K562 (cell line): ENCODE results near the gene NT5DC4. TPM values are rescaled to one million over a fixed set of nuclear protein-coding genes. Genes with fewer than 3 reads are reported as not detected.

Experiments
- ASH1L ChIP-seq: fragments of 450-650 bp; IDR thresholded peaks from 2 replicates; pipeline ENCODE4 v1.6.1; 2018; ENCODE audit warnings: borderline replicate concordance, mild to moderate bottlenecking, low read depth; ENCODE audit not compliant: partially characterized antibody
- C11orf30 ChIP-seq: fragments of 450-650 bp; IDR thresholded peaks from 2 replicates; pipeline ENCODE4 v1.6.1; 2016; ENCODE audit warnings: low read depth, mild to moderate bottlenecking
- CTBP1 ChIP-seq: fragments of 450-650 bp; IDR thresholded peaks from 2 replicates; pipeline ENCODE4 v1.6.1; 2016; ENCODE audit warnings: borderline replicate concordance
- DDX20 ChIP-seq: fragments of 450-650 bp; IDR thresholded peaks from 2 replicates; pipeline ENCODE4 v1.6.1; 2016; ENCODE audit warnings: missing genetic modification characterization, low read depth, mild to moderate bottlenecking, missing compliant biosample characterization, moderate library complexity
- EP300 ChIP-seq: IDR thresholded peaks from 2 replicates; pipeline ENCODE4 v1.6.1; 2012; ENCODE audit warnings: low read length, improper control_type of control experiment
- GTF3C2 ChIP-seq: IDR thresholded peaks from 3 replicates; pipeline ENCODE4 v1.6.1; 2011; ENCODE audit warnings: borderline replicate concordance, mild to moderate bottlenecking, moderate library complexity; ENCODE audit not compliant: insufficient read length; ENCODE audit errors: extremely low read depth
- HNRNPL ChIP-seq: fragments of 200-400 bp; formaldehyde crosslinking; IDR thresholded peaks from 2 replicates; pipeline ENCODE4 v1.6.1; 2017; ENCODE audit warnings: low read depth, mild to moderate bottlenecking, low read length
- ID3 ChIP-seq, 2 experiments: fragments of 250-450 bp in 1 of 2; fragments of 450-650 bp in 1 of 2; sonication (Bioruptor Pico) in 1 of 2; IDR thresholded peaks; 2 replicates each; pipeline versions ENCODE4 v1.6.1 to v1.8.0; 2016 to 2021; ENCODE audit warnings: mild to moderate bottlenecking in 2 of 2, moderate library complexity in 2 of 2, missing compliant biosample characterization in 1 of 2, missing genetic modification characterization in 1 of 2
- KDM1A ChIP-seq, 2 experiments: fragments of 450-650 bp; IDR thresholded peaks; 2 replicates each; pipeline ENCODE4 v1.6.1; 2016; ENCODE audit warnings: mild to moderate bottlenecking in 2 of 2
- KLF1 ChIP-seq: fragments of 450-650 bp; IDR thresholded peaks from 2 replicates; pipeline ENCODE4 v1.6.1; 2016; ENCODE audit warnings: missing genetic modification characterization, missing compliant biosample characterization
- POLR2AphosphoS2 ChIP-seq: IDR thresholded peaks from 2 replicates; pipeline ENCODE4 v1.6.1; 2012; ENCODE audit warnings: low read length, improper control_type of control experiment
- POLR2AphosphoS5 ChIP-seq: IDR thresholded peaks from 2 replicates; pipeline ENCODE4 v1.6.1; 2011; ENCODE audit warnings: mild to moderate bottlenecking, low read depth, low read length, moderate library complexity; ENCODE audit not compliant: control insufficient read depth, insufficient read depth
- SUPT5H ChIP-seq: fragments of 450-650 bp; IDR thresholded peaks from 2 replicates; pipeline ENCODE4 v1.6.1; 2016
- TBL1XR1 ChIP-seq, 2 experiments: IDR thresholded peaks; 2 replicates each; pipeline ENCODE4 v1.6.1; 2012; ENCODE audit warnings: improper control_type of control experiment in 2 of 2, low read length in 2 of 2, mild to moderate bottlenecking in 1 of 2
- ZNF395 ChIP-seq: fragments of 200-800 bp; sonication (Bioruptor generic); IDR thresholded peaks from 2 replicates; pipeline ENCODE4 v1.6.1; 2017; ENCODE audit warnings: missing genetic modification characterization, missing compliant biosample characterization
- ZNF436 ChIP-seq: fragments of 250-450, 450-650 bp; sonication (Bioruptor Pico); formaldehyde crosslinking; IDR thresholded peaks from 2 replicates; pipeline ENCODE4 v1.7.0; 2020; ENCODE audit warnings: mild to moderate bottlenecking
- ZNF695 ChIP-seq: fragments of 450-650 bp; formaldehyde crosslinking; IDR thresholded peaks from 2 replicates; pipeline ENCODE4 v1.4.0; 2020; ENCODE audit warnings: mild to moderate bottlenecking, moderate library complexity
- polyA plus RNA-seq, 8 experiments: library from polyadenylated mRNA; depleted of rRNA in 4 of 8; stranded (reverse) in 5 of 8; unstranded in 3 of 8; fragments of >200 nt; fragmentation: Nextera tagmentation in 2 of 8; fragmentation: Illumina TruSeq in 1 of 8; extraction: Ambion mirVana in 2 of 8; extraction: Trizol in 1 of 8; gene quantifications; 2 replicates each; pipeline versions ENCODE4 v1.2.1 to v1.2.3, GENCODE V29; 2011 to 2014; ENCODE audit warnings: inconsistent platforms in 1 of 8, missing spikeins in 1 of 8
- total RNA-seq, 7 experiments: library from RNA; depleted of rRNA in 6 of 7; stranded (reverse); fragments of >200 nt in 6 of 7; fragmentation: Illumina TruSeq in 2 of 7; extraction: Trizol in 2 of 7; gene quantifications; 2 replicates each; pipeline versions ENCODE4 v1.2.1 to v1.2.3, GENCODE V29; 2011 to 2021; ENCODE audit warnings: low replicate concordance in 1 of 7
- TF ChIP-seq, protein P1 (sequence below): fragments of 150-350 bp; IDR thresholded peaks from 2 replicates; pipeline ENCODE4 v1.6.1; 2014; ENCODE audit warnings: low read depth, mild to moderate bottlenecking, low read length, borderline replicate concordance

Gene NT5DC4
- total and polyA plus RNA-seq, 9 of the 15 experiments (the other 6 are each of a cell fraction or from before 2014, with no cell fraction given): 0.44 to 6.9 (median 2.5) TPM

DNA sequence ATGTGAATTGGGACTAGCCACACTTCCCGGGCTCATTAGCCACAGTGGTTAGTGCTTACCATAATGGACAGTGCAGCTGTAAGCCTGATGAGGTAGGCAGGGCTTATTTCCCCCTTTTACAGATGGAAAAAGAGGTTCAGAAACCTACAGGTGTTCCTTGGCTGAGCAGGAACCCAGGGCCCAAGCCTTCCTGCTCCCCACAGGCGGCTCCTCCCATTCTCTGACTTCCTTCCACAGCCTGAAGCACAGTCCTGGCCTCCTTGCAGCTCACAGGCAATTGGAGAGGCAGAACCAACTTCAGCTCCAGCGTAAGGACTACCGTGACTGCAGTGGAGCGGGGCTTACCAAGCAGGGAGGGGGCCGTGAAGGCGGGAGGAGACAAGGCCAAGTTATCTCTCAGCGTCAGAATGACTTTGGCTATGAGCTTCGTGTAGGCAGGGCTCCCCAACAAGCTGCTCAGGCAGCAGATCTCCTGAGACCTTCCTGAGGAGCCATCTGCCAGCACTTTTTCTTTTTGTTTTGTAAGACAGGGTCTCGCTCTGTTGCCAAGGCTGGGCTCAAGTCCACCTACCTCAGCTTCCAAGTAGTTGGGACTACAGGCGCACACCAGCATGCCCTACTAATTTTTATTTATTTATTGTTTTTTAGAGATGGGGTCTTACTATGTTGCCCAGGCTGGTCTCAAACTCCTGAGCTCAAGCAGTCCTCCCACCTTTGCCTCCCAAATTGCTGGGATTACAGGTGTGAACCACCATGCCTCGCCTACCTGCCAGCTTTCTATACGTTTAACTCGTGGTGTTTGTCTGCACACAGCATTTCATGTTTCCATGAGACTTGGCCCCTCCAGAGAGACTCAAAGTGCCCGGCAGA is 34.2 kb upstream of the NT5DC4 start (continued):
- TF ChIP-seq TBL1XR1 (IDR thresholded peaks at IDR 0.05; ENCODE audit: low read length in 2 of 2): no peak
- TF ChIP-seq POLR2AphosphoS2: no peak
- TF ChIP-seq KDM1A (IDR thresholded peaks at IDR 0.05): peak in 1 of 2 experiments; percentile 46; a peak in 2 of 4 replicates
- no peak for TF ChIP-seq ID3 (CRISPR knock-in tag; IDR thresholded peaks at IDR 0.05)
- peak; percentile 39; the same call in 1 of the 2 replicates for TF ChIP-seq ID3 (tag; IDR thresholded peaks at IDR 0.05)
- no peak for TF ChIP-seq C11orf30
- no peak for TF ChIP-seq HNRNPL
- peak; percentile 57 for TF ChIP-seq SUPT5H
- TF ChIP-seq POLR2AphosphoS5: peak; percentile 51; the same call in 1 of the 2 replicates
- TF ChIP-seq CTBP1: peak; percentile 69; the same call in 1 of the 2 replicates
- TF ChIP-seq, protein P1, sequence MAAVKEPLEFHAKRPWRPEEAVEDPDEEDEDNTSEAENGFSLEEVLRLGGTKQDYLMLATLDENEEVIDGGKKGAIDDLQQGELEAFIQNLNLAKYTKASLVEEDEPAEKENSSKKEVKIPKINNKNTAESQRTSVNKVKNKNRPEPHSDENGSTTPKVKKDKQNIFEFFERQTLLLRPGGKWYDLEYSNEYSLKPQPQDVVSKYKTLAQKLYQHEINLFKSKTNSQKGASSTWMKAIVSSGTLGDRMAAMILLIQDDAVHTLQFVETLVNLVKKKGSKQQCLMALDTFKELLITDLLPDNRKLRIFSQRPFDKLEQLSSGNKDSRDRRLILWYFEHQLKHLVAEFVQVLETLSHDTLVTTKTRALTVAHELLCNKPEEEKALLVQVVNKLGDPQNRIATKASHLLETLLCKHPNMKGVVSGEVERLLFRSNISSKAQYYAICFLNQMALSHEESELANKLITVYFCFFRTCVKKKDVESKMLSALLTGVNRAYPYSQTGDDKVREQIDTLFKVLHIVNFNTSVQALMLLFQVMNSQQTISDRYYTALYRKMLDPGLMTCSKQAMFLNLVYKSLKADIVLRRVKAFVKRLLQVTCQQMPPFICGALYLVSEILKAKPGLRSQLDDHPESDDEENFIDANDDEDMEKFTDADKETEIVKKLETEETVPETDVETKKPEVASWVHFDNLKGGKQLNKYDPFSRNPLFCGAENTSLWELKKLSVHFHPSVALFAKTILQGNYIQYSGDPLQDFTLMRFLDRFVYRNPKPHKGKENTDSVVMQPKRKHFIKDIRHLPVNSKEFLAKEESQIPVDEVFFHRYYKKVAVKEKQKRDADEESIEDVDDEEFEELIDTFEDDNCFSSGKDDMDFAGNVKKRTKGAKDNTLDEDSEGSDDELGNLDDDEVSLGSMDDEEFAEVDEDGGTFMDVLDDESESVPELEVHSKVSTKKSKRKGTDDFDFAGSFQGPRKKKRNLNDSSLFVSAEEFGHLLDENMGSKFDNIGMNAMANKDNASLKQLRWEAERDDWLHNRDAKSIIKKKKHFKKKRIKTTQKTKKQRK: no peak
- 0 out of 2 replicates have a peak, but pooled peaks have one; percentile 41 for TF ChIP-seq ZNF395
- no peak for TF ChIP-seq GTF3C2
- TF ChIP-seq DDX20: no peak
- no peak for TF ChIP-seq ZNF695
- TF ChIP-seq ASH1L: no peak
- no peak for TF ChIP-seq KLF1 (tag)
- peak; percentile 32; the same call in 1 of the 2 replicates for TF ChIP-seq EP300
- no peak for TF ChIP-seq ZNF436
